Omental fat pad (tissue), 4 donors: Measurements from ENCODE around the gene AGAP1. TPM values are rescaled to one million over a fixed set of nuclear protein-coding genes. Genes with fewer than 3 reads are reported as not detected.

Experiments
- ATAC-seq: fragments of 150-250 bp; one replicate; pipeline ENCODE4 v1.9.1; 2016; ENCODE audit warnings: mild to moderate bottlenecking, moderate library complexity; ENCODE audit not compliant: low FRiP score
- DNase-seq: peaks from one replicate; pipeline ENCODE4 v3.0.0-alpha.2; 2019; ENCODE audit warnings: low spot score
- CTCF ChIP-seq, 3 donors: fragments of 450-650 bp; IDR thresholded peaks; one replicate each; pipeline ENCODE4 v1.5.1; 2016 to 2017; ENCODE audit warnings: antibody characterized with exemption in 3 of 3, mild to moderate bottlenecking in 3 of 3, moderate library complexity in 2 of 3
- total RNA-seq, 4 donors: library from RNA; depleted of rRNA; stranded (reverse); fragments of >200 nt; gene quantifications; one replicate each; pipeline ENCODE4 v1.1.0, GENCODE V29; 2016

AGAP1 gene
- total RNA-seq, 4 donors from 2014 or later = 15.5 to 24.3 (median 16.2) TPM

GRCh38 chr2:235697041-235697440 is 203.2 kb downstream of the AGAP1 start:
- no peak for TF ChIP-seq CTCF (IDR thresholded peaks at IDR 0.05)
- no peak for DNase-seq
- no peak for ATAC-seq

- DNase-seq (no peak), ATAC-seq (no peak)
- TF ChIP-seq CTCF (IDR thresholded peaks at IDR 0.05) = no peak
Observed at GRCh38 chr2:235698028-235698427, 204.2 kb downstream of the AGAP1 start.

- no peak for ATAC-seq
- TF ChIP-seq CTCF (IDR thresholded peaks at IDR 0.05) = no peak
- DNase-seq = no peak
Observed at GRCh38 chr2:235698491-235698890, 204.6 kb downstream of the AGAP1 start.

GRCh38 chr2:235699576-235699975 is 205.7 kb downstream of the AGAP1 start:
- no peak for ATAC-seq
- no peak for DNase-seq
- no peak for TF ChIP-seq CTCF (IDR thresholded peaks at IDR 0.05)

GRCh38 chr2:235701206-235701981 is 207.6 kb downstream of the AGAP1 start:
- TF ChIP-seq CTCF (IDR thresholded peaks at IDR 0.05) = no peak
- ATAC-seq (no peak), DNase-seq (no peak)

- no peak for ATAC-seq
- TF ChIP-seq CTCF (IDR thresholded peaks at IDR 0.05) = no peak
Observed at GRCh38 chr2:235702186-235702585, 208.3 kb downstream of the AGAP1 start.

GRCh38 chr2:235703711-235704295 is 210.0 kb downstream of the AGAP1 start:
- DNase-seq = no peak
- ATAC-seq = no peak
- no peak for TF ChIP-seq CTCF (IDR thresholded peaks at IDR 0.05)

More at GRCh38 chr2:235702186-235702585, 208.3 kb downstream of the AGAP1 start:
- no peak for DNase-seq
